Measurements from ENCODE around the gene GLB1L2. TPM values are rescaled to one million over a fixed set of nuclear protein-coding genes. Genes with fewer than 3 reads are reported as not detected.

The GLB1L2 gene
- total and polyA plus RNA-seq, 2 of the 13 experiments (the other 11 are each of a cell fraction or from before 2014, with no cell fraction given) = 0.59 to 0.69 TPM

DNA sequence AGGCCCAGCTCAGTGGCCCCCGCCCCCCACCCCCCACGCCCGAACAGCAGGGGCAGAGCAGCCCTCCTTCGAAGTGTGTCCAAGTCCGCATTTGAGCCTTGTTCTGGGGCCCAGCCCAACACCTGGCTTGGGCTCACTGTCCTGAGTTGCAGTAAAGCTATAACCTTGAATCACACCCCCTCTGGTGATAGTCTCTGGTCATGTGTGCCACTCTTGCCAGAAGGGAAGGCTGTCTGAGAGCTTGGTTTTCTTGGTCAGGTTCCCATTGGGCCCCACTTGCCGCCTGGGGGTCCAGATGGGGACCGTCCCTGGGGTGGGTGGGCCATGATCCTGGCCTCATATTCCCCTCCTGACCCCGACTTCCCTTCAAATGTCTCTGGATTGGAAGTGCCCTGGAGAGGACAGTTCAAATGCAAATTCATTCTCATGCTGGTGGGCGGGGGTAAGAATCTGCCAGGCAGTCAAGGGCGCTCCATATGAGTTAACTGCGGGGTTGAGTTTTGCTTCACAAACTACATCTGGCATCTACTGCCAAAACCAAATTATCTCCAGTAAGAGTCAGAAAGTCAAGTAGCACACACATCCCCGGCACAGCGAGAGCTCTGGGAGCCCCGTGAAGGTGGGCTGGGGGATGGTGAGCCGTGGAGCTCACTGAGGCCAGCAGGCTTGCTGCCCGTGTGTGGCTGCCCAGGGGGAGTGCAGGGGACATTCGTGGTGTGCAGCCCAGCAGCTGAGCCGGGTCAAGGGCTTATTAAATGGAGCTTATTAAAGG, 44.5 kb downstream of the GLB1L2 start:
- 22% methylated on average over 13 of the region's 18 CpGs for WGBS (ENCODE audit: low lambda C conversion rate)
- DNase-seq (ENCODE audit: low spot score) = no peak
- POLR2A ChIA-PET = no interaction called here
- TF ChIP-seq NR2F2 (IDR thresholded peaks at IDR 0.05; ENCODE audit: borderline replicate concordance, low read depth) = no peak
- no peak for TF ChIP-seq ZNF747 (CRISPR knock-in tag; IDR thresholded peaks at IDR 0.05; ENCODE audit: borderline replicate concordance)
- TF ChIP-seq, protein P1, sequence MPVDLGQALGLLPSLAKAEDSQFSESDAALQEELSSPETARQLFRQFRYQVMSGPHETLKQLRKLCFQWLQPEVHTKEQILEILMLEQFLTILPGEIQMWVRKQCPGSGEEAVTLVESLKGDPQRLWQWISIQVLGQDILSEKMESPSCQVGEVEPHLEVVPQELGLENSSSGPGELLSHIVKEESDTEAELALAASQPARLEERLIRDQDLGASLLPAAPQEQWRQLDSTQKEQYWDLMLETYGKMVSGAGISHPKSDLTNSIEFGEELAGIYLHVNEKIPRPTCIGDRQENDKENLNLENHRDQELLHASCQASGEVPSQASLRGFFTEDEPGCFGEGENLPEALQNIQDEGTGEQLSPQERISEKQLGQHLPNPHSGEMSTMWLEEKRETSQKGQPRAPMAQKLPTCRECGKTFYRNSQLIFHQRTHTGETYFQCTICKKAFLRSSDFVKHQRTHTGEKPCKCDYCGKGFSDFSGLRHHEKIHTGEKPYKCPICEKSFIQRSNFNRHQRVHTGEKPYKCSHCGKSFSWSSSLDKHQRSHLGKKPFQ (CRISPR knock-in tag; IDR thresholded peaks at IDR 0.05; ENCODE audit: insufficient replicate concordance) = no peak
- TF ChIP-seq, protein P2, sequence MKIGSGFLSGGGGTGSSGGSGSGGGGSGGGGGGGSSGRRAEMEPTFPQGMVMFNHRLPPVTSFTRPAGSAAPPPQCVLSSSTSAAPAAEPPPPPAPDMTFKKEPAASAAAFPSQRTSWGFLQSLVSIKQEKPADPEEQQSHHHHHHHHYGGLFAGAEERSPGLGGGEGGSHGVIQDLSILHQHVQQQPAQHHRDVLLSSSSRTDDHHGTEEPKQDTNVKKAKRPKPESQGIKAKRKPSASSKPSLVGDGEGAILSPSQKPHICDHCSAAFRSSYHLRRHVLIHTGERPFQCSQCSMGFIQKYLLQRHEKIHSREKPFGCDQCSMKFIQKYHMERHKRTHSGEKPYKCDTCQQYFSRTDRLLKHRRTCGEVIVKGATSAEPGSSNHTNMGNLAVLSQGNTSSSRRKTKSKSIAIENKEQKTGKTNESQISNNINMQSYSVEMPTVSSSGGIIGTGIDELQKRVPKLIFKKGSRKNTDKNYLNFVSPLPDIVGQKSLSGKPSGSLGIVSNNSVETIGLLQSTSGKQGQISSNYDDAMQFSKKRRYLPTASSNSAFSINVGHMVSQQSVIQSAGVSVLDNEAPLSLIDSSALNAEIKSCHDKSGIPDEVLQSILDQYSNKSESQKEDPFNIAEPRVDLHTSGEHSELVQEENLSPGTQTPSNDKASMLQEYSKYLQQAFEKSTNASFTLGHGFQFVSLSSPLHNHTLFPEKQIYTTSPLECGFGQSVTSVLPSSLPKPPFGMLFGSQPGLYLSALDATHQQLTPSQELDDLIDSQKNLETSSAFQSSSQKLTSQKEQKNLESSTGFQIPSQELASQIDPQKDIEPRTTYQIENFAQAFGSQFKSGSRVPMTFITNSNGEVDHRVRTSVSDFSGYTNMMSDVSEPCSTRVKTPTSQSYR (CRISPR knock-in tag; IDR thresholded peaks at IDR 0.05; ENCODE audit: borderline replicate concordance) = no peak
- TF ChIP-seq ETV5 (CRISPR knock-in tag; IDR thresholded peaks at IDR 0.05; ENCODE audit: borderline replicate concordance) = no peak
- no peak for TF ChIP-seq ATF7 (IDR thresholded peaks at IDR 0.05)
- no peak for TF ChIP-seq ATF7 (CRISPR knock-in tag; IDR thresholded peaks at IDR 0.05)
- no peak for TF ChIP-seq KLF9 (CRISPR knock-in tag; IDR thresholded peaks at IDR 0.05; ENCODE audit: low read depth)
- no peak for TF ChIP-seq HDAC1 (CRISPR knock-in tag; IDR thresholded peaks at IDR 0.05)
- no peak for TF ChIP-seq ZKSCAN8 (CRISPR knock-in tag; IDR thresholded peaks at IDR 0.05; ENCODE audit: borderline replicate concordance)
- TF ChIP-seq, protein P3, sequence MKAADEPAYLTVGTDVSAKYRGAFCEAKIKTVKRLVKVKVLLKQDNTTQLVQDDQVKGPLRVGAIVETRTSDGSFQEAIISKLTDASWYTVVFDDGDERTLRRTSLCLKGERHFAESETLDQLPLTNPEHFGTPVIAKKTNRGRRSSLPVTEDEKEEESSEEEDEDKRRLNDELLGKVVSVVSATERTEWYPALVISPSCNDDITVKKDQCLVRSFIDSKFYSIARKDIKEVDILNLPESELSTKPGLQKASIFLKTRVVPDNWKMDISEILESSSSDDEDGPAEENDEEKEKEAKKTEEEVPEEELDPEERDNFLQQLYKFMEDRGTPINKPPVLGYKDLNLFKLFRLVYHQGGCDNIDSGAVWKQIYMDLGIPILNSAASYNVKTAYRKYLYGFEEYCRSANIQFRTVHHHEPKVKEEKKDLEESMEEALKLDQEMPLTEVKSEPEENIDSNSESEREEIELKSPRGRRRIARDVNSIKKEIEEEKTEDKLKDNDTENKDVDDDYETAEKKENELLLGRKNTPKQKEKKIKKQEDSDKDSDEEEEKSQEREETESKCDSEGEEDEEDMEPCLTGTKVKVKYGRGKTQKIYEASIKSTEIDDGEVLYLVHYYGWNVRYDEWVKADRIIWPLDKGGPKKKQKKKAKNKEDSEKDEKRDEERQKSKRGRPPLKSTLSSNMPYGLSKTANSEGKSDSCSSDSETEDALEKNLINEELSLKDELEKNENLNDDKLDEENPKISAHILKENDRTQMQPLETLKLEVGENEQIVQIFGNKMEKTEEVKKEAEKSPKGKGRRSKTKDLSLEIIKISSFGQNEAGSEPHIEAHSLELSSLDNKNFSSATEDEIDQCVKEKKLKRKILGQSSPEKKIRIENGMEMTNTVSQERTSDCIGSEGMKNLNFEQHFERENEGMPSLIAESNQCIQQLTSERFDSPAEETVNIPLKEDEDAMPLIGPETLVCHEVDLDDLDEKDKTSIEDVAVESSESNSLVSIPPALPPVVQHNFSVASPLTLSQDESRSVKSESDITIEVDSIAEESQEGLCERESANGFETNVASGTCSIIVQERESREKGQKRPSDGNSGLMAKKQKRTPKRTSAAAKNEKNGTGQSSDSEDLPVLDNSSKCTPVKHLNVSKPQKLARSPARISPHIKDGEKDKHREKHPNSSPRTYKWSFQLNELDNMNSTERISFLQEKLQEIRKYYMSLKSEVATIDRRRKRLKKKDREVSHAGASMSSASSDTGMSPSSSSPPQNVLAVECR (CRISPR knock-in tag; IDR thresholded peaks at IDR 0.05; ENCODE audit: borderline replicate concordance) = no peak
- no peak for TF ChIP-seq NFKB2 (CRISPR knock-in tag; IDR thresholded peaks at IDR 0.05; ENCODE audit: borderline replicate concordance)
- no peak for TF ChIP-seq YEATS2 (CRISPR knock-in tag; IDR thresholded peaks at IDR 0.05; ENCODE audit: borderline replicate concordance)
- no peak for TF ChIP-seq GPN1 (CRISPR knock-in tag; IDR thresholded peaks at IDR 0.05; ENCODE audit: borderline replicate concordance)
- TF ChIP-seq JUNB (CRISPR knock-in tag; IDR thresholded peaks at IDR 0.05; ENCODE audit: borderline replicate concordance) = no peak
- no peak for TF ChIP-seq ZNF333 (CRISPR knock-in tag; IDR thresholded peaks at IDR 0.05; ENCODE audit: borderline replicate concordance)

More for the DNA sequence above, 44.5 kb downstream of the GLB1L2 start:
- no peak for FAIRE-seq
- no peaks in the 10 kb centered on the region for H4K20me1 ChIP-seq (ENCODE audit: insufficient read depth, low read length)
- H2AFZ ChIP-seq (ENCODE audit: low read length) = no peak overlapping the region
- no peaks in the 10 kb centered on the region for H3K4me1 ChIP-seq (ENCODE audit: insufficient read depth, low read length)
- peaks cover 7 to 38% of the 10 kb centered on the region in 2 experiments; a peak in 4 of 5 replicates for H3K27me3 ChIP-seq (ENCODE audit: control insufficient read depth in 1 of 2, insufficient read depth in 2 of 2, low read length in 2 of 2)
- BruUV-seq (replicated peaks) = no TSS peak
- CTCF ChIA-PET (ENCODE audit: low intra/inter-chr PET ratio, low total read pairs) = no interaction called here
- no peak for ATAC-seq
- no peaks in the 10 kb centered on the region for H3K36me3 ChIP-seq (replicated peaks in 1 of 2; ENCODE audit: control insufficient read depth in 1 of 2, insufficient read depth in 2 of 2, low read length in 2 of 2)
- intact Hi-C loops (cut with micrococcal nuclease; ENCODE audit: unreplicated experiment) = no loop called here
- no peak overlapping the region for H3K4me2 ChIP-seq (ENCODE audit: low read depth, low read length)
- H3K27ac ChIP-seq (ENCODE audit: extremely low read length, insufficient read depth, low read length) = no peak overlapping the region
- in situ Hi-C loops (cut with HindIII; ENCODE audit: extremely low pct_ligation_motif_present, low pct_unique_long_range_greater_than_20kb) = no loop called here
- no peak overlapping the region for H3K9ac ChIP-seq (ENCODE audit: insufficient read depth, low read depth, low read length)
- H3K4me3 ChIP-seq (replicated peaks in 1 of 3; ENCODE audit: insufficient read depth in 1 of 3, low read depth in 2 of 3, low read length in 3 of 3) = no peak overlapping the region
- no peaks in the 10 kb centered on the region for H3K9me3 ChIP-seq (ENCODE audit: low read length)
- no peaks in the 10 kb centered on the region for H3K79me2 ChIP-seq (ENCODE audit: insufficient read depth, low read length)
